Measurements from ENCODE around the gene IPP. TPM values are rescaled to one million over a fixed set of nuclear protein-coding genes. Genes with fewer than 3 reads are reported as not detected.

The IPP gene
- total and polyA plus RNA-seq, 4 donors: 3.9 to 16.0 (median 8.4) TPM

GRCh38 chr1:45656573-45657226 is 93.8 kb downstream of the IPP start:
- ATAC-seq (ENCODE audit: insufficient read depth, low FRiP score): no peak
- H3K36me3 ChIP-seq (ENCODE audit: control insufficient read depth in 4 of 4, insufficient read depth in 4 of 4, low read length in 4 of 4): peaks cover 31 to 45% (median 33%) of the 10 kb centered on the region in 4 donors
- no peak overlapping the region for H3K4me3 ChIP-seq
- 95 to 96% methylated on average over 3 of the region's 3 CpGs for WGBS, 2 donors
- no peak overlapping the region for H3K9ac ChIP-seq (ENCODE audit: insufficient read depth in 1 of 2, low read length in 2 of 2)
- no peak for TF ChIP-seq CTCF (IDR thresholded peaks at IDR 0.05; ENCODE audit: control extremely low read depth, extremely low read depth)
- no peak for DNase-seq
- no peak overlapping the region for H3K27ac ChIP-seq (ENCODE audit: low read depth in 1 of 2, low read length in 1 of 2)
- no peaks in the 10 kb centered on the region for H3K9me3 ChIP-seq (ENCODE audit: control insufficient read depth in 4 of 4, insufficient read depth in 3 of 4, low read length in 3 of 4)
- no peaks in the 10 kb centered on the region for H3K27me3 ChIP-seq (ENCODE audit: control insufficient read depth in 3 of 3, insufficient read depth in 3 of 3, low read length in 2 of 3)
- H3K4me1 ChIP-seq (ENCODE audit: control insufficient read depth in 5 of 5, insufficient read depth in 5 of 5, low read length in 5 of 5): no peaks in the 10 kb centered on the region

- TF ChIP-seq CTCF (IDR thresholded peaks at IDR 0.05; ENCODE audit: control extremely low read depth, extremely low read depth): no peak
- Histone ChIP-seq H3K4me3 (no peak overlapping the region), H3K27me3 (ENCODE audit: control insufficient read depth in 3 of 3, insufficient read depth in 3 of 3, low read length in 2 of 3) (no peaks in the 10 kb centered on the region)
Measured at GRCh38 chr1:45654540-45655280, 95.7 kb downstream of the IPP start.

More at GRCh38 chr1:45654540-45655280, 95.7 kb downstream of the IPP start:
- Histone ChIP-seq H3K36me3 (ENCODE audit: control insufficient read depth in 4 of 4, insufficient read depth in 4 of 4, low read length in 4 of 4) (peaks cover 31 to 61% (median 41%) of the 10 kb centered on the region in 4 donors), H3K27ac (ENCODE audit: low read depth in 1 of 2, low read length in 1 of 2) (no peak overlapping the region), H3K4me1 (ENCODE audit: control insufficient read depth in 5 of 5, insufficient read depth in 5 of 5, low read length in 5 of 5) (no peaks in the 10 kb centered on the region), H3K9me3 (ENCODE audit: control insufficient read depth in 4 of 4, insufficient read depth in 3 of 4, low read length in 3 of 4) (no peaks in the 10 kb centered on the region), H3K9ac (ENCODE audit: insufficient read depth in 1 of 2, low read length in 2 of 2) (no peak overlapping the region)
- WGBS, 2 donors: 95 to 97% methylated on average over 12 of the region's 12 CpGs
- DNase-seq (no peak), ATAC-seq (ENCODE audit: insufficient read depth, low FRiP score) (no peak)

Other genes starting within 250 kb of the IPP start
- 100 to 1,000 TPM; 208 to 443 TPM for gene PRDX1, start 228.8 kb downstream of the IPP start, total RNA-seq
- gene PRDX1, start 228.8 kb downstream of the IPP start, polyA plus RNA-seq: 100 to 1,000 TPM; 649 to 926 TPM
- 100 to 1,000 TPM in 1 of 2 donors, 10 to 100 TPM in 1; 92.6 to 214 TPM for gene AKR1A1, start 199.8 kb downstream of the IPP start, total RNA-seq
- 100 to 1,000 TPM; 208 to 212 TPM for gene AKR1A1, start 199.8 kb downstream of the IPP start, polyA plus RNA-seq
- 10 to 100 TPM; 56.8 to 90.9 TPM for gene NASP, start 166.6 kb downstream of the IPP start, total RNA-seq
- 100 to 1,000 TPM in 1 of 2 donors, 10 to 100 TPM in 1; 87.8 to 110 TPM for gene NASP, start 166.6 kb downstream of the IPP start, polyA plus RNA-seq
- gene CCDC17, start 126.6 kb downstream of the IPP start, total RNA-seq: 10 to 100 TPM; 24.0 to 53.7 TPM
- gene CCDC17, start 126.6 kb downstream of the IPP start, polyA plus RNA-seq: 10 to 100 TPM; 10.1 to 21.3 TPM
- gene GPBP1L1, start 64.1 kb downstream of the IPP start, total RNA-seq: 100 to 1,000 TPM; 107 to 153 TPM
- 10 to 100 TPM; 40.4 to 54.1 TPM for gene GPBP1L1, start 64.1 kb downstream of the IPP start, polyA plus RNA-seq
- 10 to 100 TPM; 13.8 to 17.4 TPM for gene TMEM69, start 62.5 kb downstream of the IPP start, total RNA-seq
- gene TMEM69, start 62.5 kb downstream of the IPP start, polyA plus RNA-seq: 10 to 100 TPM; 16.3 to 26.1 TPM
- 10 to 100 TPM; 25.7 to 28.6 TPM for gene MAST2, start 53.0 kb upstream of the IPP start, total RNA-seq
- gene MAST2, start 53.0 kb upstream of the IPP start, polyA plus RNA-seq: 10 to 100 TPM; 10.5 to 12.6 TPM